ENCODE results near the gene CCND1.

DNA sequence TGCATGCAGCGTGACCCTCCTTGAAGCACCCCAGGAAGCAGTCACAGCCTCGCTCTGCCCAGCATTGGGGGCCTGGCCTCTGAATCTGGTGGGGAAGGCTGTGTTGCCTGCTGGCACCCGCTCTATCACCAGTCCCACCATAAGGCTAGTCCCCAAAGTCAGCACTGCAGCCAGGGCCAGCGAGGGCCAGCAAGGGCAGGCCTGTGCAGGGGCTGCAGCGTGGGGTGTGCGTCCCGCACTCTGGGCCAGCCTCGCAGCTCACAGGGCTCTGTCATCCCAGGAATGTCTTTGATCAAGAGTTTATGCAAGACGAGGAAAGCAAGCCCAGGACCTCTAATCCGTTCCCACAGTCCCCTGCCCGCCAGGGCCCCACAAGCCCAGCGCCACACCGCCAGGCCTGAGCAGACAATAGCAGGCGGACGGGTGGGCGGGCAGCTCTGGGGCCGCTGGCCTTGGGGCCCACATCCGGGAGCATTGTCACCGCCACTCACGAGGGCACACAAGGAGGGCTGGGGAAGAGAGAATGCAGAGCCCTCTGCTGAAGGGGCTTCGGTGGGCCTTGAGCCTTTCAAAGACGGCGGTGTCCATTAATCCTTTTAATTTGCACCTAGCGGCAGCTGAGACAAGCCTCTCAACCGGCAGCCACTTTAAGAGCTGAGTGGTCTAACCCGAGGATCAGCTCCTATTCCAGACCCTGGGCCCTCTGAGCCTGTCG lies 17.1 kb downstream of the CCND1 start:
- TF ChIP-seq EP300 (IDR thresholded peaks at IDR 0.05; ENCODE audit: borderline replicate concordance in 1 of 2, control insufficient read depth in 1 of 2, low read depth in 2 of 2, low read length in 2 of 2) = no peak
- TF ChIP-seq POU2F2 (IDR thresholded peaks at IDR 0.05; ENCODE audit: borderline replicate concordance, low read depth, low read length) = no peak
- TF ChIP-seq EZH2 (IDR thresholded peaks at IDR 0.05; ENCODE audit: borderline replicate concordance, control insufficient read depth, low read depth, low read length) = no peak
- TF ChIP-seq CHD1 (IDR thresholded peaks at IDR 0.05; ENCODE audit: low read depth, low read length) = no peak
- no peak for TF ChIP-seq POLR2AphosphoS5 (IDR thresholded peaks at IDR 0.05; ENCODE audit: low read length)
- TF ChIP-seq, protein P1, sequence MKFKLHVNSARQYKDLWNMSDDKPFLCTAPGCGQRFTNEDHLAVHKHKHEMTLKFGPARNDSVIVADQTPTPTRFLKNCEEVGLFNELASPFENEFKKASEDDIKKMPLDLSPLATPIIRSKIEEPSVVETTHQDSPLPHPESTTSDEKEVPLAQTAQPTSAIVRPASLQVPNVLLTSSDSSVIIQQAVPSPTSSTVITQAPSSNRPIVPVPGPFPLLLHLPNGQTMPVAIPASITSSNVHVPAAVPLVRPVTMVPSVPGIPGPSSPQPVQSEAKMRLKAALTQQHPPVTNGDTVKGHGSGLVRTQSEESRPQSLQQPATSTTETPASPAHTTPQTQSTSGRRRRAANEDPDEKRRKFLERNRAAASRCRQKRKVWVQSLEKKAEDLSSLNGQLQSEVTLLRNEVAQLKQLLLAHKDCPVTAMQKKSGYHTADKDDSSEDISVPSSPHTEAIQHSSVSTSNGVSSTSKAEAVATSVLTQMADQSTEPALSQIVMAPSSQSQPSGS (IDR thresholded peaks at IDR 0.05; ENCODE audit: low read length) = no peak
- no peak for TF ChIP-seq MTA2 (IDR thresholded peaks at IDR 0.05; ENCODE audit: low read depth)
- TF ChIP-seq ASH2L (IDR thresholded peaks at IDR 0.05; ENCODE audit: borderline replicate concordance, low read depth) = no peak
